HG02970 (cell line): ENCODE measurements around the gene TROAP.
A peak's percentile ranks its signal among the peaks of the same experiment; 100 is the strongest.
"Not testable (repeated sequence)": the region's sequence is repeated elsewhere in the genome, so short reads cannot be mapped to it uniquely, and the experiment has no call there.

Experiments used
- ATAC-seq: cut with Tn5 transposase; IDR thresholded peaks from one replicate; pipeline ENCODE4 v1.9.1; 2021; ENCODE audit warnings: mild to moderate bottlenecking, moderate library complexity, moderate number of reproducible peaks; ENCODE audit not compliant: unreplicated experiment, low FRiP score

Gene TROAP

DNA sequence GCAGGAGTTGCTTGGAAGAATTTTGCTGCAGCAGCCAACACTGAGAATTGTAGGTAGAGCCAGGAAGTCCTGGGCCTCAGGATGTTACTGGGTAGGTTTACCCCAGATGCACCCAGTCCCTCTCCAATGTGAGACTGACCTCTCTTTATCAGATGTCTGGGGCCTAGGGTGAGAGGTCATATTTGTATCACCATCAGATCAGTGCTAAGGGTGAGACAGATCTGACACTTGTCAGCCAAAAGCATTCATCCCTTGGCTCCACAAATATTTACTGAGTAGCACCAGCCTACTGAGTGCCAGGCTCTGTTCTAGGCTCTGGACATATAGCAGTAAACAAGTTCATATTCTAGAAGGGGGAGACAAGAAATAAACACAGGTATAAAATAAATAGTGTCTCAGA, 4.3 kb downstream of the TROAP start:
- no peak for ATAC-seq

DNA sequence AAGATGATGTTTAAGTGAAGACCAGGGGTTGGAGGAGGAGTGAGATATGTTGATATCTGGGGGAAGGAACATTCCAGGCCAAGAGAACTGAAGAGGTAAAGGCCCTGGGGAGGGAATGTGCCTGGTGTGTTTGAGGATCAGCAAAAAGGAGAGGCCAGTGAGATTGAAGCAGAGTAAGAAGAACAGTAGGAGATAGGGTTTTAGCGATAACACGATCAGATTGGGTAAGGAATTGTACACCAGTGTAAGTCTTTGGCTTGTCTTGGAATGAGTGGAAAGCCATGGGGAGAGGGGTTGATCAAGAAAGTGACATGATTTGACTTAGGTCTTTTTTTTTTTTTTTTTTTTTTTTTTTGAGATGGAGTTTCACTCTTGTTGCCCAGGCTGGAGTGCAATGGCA, 4.8 kb downstream of the TROAP start:
- ATAC-seq = no peak

DNA sequence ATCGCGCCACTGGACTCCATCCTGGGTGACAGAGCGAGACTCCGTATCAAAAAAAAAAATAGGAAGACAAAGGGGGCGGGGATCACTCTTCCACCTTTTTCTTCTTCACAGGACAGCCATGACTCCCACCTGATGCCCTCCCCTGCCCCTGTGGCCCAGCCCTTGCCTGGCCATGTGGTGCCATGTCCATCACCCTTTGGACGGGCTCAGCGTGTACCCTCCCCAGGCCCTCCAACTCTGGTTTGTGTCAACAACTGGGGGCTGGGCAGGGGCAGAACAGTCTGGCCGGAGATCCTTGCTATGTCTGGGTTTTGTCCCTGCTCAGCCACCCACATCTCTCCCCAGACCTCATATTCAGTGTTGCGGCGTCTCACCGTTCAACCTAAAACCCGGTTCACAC, 5.8 kb downstream of the TROAP start:
- no peak for ATAC-seq

DNA sequence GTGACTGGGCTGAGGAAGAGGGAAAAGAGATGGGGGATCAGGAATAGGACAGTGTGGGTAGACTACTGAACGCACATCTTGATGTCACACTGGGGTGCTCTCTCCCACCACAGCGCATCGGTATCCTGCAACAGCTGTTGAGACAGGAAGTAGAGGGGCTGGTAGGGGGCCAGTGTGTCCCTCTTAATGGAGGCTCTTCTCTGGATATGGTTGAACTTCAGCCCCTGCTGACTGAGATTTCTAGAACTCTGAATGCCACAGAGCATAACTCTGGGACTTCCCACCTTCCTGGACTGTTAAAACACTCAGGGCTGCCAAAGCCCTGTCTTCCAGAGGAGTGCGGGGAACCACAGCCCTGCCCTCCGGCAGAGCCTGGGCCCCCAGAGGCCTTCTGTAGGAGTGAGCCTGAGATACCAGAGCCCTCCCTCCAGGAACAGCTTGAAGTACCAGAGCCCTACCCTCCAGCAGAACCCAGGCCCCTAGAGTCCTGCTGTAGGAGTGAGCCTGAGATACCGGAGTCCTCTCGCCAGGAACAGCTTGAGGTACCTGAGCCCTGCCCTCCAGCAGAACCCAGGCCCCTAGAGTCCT, 7.1 kb downstream of the TROAP start:
- no peak for ATAC-seq

DNA sequence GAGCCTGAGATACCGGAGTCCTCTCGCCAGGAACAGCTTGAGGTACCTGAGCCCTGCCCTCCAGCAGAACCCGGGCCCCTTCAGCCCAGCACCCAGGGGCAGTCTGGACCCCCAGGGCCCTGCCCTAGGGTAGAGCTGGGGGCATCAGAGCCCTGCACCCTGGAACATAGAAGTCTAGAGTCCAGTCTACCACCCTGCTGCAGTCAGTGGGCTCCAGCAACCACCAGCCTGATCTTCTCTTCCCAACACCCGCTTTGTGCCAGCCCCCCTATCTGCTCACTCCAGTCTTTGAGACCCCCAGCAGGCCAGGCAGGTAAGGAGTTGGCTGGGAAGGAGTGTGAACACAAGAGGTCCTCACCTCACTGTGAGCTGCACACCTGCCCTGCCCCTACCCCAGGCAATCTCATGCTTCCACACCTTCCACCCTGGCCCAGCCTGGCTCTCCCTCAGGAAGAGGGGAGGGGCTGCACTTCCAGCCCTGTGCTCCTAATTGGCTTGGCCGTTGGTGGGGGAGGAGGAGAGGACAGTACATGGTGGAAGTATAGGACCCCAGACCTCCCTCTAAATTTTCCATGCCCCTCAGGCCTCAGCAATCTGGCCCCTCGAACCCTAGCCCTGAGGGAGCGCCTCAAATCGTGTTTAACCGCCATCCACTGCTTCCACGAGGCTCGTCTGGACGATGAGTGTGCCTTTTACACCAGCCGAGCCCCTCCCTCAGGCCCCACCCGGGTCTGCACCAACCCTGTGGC, 7.8 kb downstream of the TROAP start:
- no peak for ATAC-seq

DNA sequence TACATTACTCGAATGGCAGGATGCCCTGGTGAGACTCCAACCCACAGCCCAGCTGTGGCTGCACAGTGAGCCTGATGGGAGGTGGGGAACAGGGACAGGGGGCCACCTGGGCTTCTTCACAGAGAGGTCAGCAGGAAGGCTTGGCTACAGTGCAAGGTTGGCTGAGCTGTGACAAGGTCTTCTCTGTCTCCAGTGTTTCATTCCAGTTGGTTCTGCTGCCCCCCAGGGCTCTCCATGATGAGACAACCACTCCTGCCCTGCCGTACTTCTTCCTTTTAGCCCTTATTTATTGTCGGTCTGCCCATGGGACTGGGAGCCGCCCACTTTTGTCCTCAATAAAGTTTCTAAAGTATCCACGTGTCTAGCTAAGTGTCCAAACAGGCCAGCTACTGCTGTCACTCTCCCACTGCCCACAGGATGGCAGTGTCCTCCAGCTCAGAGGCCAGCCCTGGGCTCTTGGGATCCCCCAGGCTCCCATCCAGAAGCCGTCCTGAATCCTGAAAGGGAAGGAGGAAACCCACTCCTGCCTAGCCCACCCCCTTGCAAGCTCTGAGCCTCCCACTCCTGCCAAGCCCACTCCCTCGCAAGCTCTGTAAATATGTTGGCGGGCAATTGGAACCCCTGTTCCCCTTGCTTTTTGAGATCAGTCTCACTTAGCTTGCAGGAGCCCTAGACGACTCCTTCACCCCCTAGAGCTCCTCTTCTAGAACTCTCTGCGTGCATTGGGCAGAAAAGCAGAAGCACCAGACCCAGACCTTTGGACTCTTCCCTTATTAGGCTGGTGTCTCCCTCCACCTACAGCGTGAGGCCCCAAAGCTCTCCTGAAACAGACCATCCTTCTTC, 8.5 kb downstream of the TROAP start:
- no peak for ATAC-seq

DNA sequence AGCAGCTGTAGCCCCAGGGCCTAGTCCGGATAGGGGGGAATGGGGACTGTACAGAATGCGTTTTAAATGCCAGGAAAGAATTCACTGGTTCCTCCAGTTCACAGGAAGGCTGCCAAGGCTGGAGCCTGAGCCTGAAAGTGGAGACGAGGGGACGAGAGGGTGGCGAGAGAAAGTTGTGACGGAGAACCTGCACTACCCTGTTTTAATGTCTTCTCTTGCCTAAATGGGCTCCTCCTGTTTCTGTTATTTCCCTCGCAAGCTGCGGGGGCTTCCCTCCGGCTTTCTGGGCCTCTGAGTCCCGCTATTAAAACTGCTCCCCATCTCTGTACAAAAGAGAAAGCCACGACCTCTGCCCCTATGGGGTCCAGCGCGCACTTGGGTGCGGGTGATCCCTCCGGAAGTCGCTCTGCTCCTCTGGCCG, 9.4 kb downstream of the TROAP start:
- ATAC-seq = no peak

DNA sequence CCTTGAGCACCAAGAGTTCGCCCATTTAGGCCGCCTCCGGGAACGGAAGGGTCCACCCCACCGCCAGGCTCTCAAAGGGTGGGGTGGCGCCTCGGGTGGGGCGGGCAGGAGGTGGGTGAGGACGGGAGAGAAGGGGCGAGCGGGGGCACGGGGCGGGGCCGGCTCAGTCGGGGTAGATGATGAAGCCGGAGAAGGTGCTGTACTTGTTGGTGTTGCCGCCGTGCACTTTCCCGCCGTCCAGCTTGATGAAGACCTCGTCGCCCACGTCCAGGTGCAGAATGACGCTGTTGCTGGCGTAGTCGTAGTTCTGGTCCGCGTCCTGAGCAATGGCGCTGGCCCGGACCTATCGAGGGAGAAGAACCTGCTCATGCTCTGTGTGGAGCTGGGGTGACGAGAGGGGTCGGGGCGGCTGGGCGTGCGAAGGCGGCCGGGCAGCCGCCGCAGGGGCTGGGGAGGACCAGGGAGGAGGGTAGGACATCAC, 9.9 kb downstream of the TROAP start:
- ATAC-seq = no peak

DNA sequence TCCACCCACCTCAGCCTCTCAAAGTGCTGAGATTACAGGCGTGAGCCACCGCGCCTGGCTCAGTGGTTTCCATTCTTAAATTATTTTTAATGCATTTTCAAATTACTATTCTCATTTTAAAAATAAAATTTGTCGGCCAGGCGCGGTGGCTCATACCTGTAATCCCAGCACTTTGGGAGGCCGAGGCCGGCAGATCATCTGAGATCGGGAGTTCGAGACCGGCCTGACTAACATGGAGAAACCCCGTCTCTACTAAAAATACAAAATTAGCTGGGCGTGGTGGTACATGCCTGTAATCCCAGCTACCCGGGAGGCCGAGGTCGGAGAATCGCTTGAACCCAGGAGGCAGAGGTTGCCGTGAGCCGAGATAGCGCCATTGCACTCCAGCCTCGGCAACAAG, 10.7 kb downstream of the TROAP start:
- not testable (repeated sequence) for ATAC-seq

DNA sequence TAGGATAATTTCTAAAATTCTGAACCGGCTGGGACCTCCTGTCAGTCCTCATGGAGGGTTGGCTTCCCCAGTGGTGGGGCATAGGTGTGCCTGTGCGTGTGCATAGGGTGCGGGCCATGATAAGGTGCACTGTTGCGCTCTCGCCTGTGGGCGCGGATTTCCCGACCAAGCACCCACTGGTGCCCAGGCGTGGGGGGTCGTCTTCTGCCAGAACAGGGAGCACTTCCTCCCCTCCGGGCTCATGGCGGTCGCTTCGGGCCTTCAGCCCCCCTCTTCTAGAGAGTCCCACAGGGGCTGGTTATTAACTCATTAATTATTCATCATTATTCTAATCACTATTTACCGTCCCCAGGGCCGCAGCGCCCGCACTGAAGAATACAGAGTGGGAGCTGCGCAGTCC, 11.2 kb downstream of the TROAP start:
- no peak for ATAC-seq

DNA sequence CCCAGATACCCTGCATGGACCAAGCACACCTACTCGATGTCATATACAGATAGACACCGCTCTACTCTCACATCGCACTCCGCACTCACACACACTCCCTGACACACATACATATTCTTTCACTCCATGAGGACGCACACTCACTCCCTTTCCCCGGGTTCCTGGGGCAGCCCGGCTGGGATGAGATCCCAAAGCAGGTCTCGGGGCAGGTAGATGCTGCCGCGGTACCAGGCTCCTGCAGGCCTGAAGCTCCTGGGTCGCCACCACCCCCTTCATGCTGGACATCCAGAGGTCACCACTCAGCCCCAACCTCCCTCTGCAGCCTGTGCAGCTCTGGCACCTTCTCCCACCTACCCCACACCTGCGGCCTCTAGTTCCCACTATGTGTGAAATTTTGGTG, 11.6 kb downstream of the TROAP start:
- no peak for ATAC-seq

DNA sequence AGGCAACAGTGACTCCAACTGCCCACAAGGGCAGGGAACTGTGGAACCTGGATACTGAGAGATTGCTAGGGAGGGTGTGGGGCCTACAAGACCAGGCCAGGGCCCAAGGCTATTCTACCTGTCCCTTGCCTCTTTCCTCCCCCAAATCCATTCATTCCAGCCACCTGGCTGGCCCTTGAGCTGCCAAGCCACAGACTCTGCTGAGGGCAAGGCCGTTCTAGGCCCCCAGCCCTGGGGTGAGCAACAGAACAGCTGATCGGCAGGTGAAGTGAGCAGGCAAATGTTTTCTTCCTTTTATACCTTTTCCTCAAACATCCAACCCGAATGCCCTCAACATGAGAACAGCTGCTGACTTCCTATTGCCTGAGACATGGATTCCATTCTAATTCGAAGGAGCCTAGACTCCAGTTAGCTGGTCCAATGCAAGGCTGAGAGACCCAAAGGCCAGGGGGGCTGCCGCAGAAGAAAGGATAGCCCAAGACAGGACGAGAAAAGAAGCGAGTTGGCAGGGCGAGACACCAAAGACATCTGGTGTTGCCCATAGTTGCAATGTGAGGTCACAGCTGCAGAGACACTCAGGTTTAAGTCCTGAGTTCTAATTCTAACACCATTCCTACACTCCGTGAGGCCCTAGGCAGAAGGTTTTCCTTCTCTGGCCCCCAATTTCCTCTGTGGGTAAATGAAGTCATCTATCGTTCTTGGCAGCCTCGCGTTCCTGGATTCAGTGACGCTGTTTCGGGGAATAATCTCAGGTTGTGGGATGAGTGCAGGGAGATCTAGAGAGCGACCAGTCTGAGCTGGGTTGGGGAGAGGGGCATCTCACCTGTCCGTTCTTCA, 12.3 kb downstream of the TROAP start:
- ATAC-seq = no peak

DNA sequence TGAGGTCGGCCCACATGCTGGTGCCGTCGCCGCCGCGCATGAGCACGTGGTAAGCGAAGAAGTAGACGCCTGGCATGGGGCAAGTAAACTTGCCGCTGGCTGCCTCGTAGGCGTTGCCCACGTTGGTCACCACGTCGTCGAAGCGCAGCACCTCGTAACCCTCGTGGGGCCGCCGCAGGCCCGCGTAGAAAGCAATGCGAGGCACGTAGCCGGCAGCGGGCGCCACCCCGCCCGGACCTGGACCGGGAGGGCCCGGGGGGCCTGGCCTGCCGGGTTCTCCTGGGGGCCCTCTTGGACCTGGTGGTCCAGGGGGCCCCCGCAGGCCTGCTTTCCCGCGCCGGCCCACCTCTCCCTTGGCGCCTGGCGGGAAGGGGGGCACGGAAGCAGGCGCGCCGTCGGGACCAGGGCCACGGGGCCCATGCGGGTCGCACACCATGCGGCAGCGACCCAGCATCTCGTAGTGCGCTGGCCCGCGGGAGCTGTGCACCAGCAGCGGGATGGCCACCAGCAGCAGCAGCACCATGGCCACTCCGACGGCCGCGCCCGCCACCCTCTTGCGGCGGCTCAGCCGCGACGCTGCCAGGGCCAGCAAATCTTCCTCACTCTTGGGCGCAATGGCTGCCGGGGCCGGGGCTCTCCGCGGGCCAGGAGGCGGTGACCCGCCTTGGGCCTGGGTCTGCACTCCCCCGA, 13.0 kb downstream of the TROAP start:
- no peak for ATAC-seq

DNA sequence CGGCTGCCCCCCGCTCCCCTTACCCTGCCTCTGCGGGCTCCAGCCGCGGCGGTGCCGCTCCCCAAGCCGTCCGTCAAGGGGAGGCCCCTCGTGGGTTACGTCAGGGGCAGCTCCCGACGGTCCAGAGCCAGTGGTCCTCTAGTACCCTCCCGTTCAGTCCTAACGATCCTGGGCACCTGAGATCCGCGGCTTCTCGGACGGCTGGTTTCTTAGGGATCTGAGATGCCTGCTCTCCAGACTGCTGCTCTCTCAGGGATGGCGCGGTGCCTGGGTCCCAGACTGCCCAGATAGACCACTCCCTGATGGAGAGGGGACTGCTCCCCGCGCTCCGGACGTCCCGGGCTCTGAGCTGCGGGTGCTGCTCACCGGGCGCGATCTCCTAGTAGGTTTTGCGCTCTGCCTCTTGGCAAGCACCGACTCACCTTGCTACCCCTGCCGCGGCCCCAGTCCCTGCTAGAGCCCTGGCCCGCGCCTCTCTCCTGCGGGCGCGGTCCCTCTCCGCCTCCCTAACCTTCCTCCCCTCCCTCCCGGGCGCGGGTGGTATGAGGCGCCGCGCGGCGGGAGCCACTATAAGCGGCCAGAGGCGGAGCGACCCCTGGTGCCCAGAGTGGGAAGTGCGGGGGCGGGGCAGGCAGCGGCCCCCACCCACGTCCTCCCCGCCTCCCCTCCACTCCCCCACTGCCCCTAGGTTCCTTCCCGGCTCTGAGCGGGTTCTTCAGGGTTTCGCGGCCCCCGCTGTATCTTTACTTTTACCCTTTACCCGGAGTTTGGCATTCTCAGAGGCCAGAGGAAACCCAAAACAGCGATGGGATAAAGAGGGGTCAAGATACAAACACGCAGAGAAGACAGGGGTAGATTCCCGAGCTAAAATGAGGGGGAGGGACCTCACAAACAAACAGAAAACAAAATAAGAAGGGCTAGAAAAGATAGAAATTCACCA, 13.9 kb downstream of the TROAP start, which contains the start of gene C1QL4:
TSS of gene C1QL4 (minus strand) at position 544 of the 940 bp plus-strand sequence. CDS start 711 bp downstream, outside the sequence.
- ATAC-seq = peak; percentile 53

DNA sequence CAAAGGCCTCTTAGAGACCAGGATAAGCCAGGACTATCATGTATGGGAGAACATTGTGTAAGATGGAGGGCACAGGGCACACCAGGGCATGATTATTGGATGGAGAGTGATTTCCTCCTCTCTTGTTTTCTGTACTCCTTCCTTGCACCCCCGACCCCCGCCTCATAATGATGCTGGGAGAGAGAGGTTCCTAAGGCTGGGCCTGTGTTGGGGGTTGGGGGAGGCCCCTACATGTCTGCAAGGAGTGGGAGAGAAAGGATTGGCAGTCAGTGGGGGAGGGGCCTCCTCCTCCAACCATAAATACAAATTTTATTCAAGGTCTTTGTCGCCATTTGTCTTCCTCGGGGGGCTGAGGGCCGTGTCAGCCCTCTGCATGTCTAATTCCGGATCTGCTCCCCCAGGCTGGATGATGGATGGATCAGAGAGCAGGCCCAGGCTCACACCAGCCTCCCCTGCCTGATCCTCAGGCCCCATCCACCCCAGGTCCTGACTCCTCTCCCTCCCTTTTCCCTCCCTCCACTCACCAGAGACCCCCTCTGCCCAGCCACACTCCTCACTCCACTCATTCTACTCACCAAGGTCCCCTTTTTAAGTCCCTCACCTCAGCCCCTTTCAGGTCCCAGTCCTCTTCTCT, 15.9 kb downstream of the TROAP start:
- ATAC-seq = no peak

DNA sequence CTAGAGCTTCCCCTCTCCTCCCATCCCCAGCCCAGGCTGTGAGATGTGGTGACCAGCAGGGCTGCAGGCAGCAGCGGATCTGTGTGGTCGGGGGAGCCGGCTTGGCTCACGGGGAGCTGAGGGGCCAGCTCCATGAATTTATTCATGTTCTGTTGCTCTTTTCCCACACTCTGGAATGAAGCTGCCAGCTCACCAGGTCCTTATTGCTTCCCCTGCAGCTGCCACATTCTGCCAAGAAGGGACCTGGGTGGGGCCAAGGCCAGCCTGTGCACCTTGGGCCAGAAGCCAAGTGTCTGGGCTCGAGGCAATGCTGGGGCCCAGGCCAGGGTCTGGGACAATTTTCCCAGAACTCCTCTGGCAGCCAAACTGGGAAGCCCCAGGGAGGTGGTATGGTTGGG, 16.4 kb downstream of the TROAP start:
- no peak for ATAC-seq

DNA sequence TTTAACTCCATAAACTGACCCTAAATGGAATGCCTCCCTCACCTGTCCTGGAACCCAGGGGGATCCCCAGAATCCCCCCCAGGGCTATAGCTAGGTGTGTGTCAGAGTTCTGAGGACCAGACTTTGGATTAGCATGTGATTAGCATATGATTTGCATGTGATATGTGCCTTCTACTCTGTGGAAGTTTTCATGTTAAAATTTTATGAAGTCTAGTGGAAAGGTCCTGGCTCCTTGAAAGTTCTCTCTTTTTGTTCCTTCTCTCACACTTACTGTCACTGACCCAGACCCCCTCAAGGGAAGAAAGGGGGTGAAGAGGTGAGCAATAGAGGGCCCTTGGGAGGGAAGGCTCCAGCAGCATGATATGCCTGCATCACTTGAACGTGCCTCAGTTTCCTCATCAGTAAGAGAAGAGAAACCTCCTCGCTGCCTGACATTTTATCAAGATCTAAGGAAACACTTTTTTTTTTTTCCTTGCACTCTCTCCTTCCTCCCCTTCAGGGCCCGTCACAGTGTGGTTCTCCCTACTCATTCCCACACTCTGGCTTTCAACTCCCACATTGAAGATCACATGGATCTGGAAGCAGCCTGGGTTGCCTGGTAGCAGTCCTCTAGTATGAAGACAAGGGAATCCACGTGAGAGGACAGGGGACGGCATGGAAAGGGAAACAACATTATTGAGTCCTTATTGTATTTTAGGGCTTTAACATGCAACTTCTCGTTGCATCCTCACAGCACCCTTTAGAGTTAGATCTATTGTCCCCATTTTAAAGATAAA, 17.2 kb downstream of the TROAP start:
- ATAC-seq = no peak
